Measurements from ENCODE around the gene AMFR.
A peak's percentile ranks its signal among the peaks of the same experiment; 100 is the strongest.

Gene AMFR

GRCh38 chr16:56362706-56363105 is 62.6 kb downstream of the AMFR start:
- DNase-seq (ENCODE audit: low read depth): no peak

GRCh38 chr16:56362057-56362655 is 63.2 kb downstream of the AMFR start:
- DNase-seq (ENCODE audit: low read depth): no peak
- no peak for TF ChIP-seq CTCF (IDR thresholded peaks at IDR 0.05; ENCODE audit: control insufficient read depth, insufficient read depth, low read depth, low read length, missing control alignments)
- H3K4me3 ChIP-seq (ENCODE audit: control insufficient read depth, low read depth, low read length): no peak overlapping the region

More at GRCh38 chr16:56362706-56363105, 62.6 kb downstream of the AMFR start:
- no peak for TF ChIP-seq CTCF (IDR thresholded peaks at IDR 0.05; ENCODE audit: control insufficient read depth, insufficient read depth, low read depth, low read length, missing control alignments)
- H3K4me3 ChIP-seq (ENCODE audit: control insufficient read depth, low read depth, low read length): no peak overlapping the region

GRCh38 chr16:56360117-56361008 is 65.0 kb downstream of the AMFR start:
- DNase-seq (ENCODE audit: low read depth): no peak
- TF ChIP-seq CTCF (IDR thresholded peaks at IDR 0.05; ENCODE audit: control insufficient read depth, insufficient read depth, low read depth, low read length, missing control alignments): no peak
- H3K4me3 ChIP-seq (ENCODE audit: control insufficient read depth, low read depth, low read length): no peak overlapping the region

- DNase-seq (ENCODE audit: low read depth): no peak
- no peak for TF ChIP-seq CTCF (IDR thresholded peaks at IDR 0.05; ENCODE audit: control insufficient read depth, insufficient read depth, low read depth, low read length, missing control alignments)
- H3K4me3 ChIP-seq (ENCODE audit: control insufficient read depth, low read depth, low read length): no peak overlapping the region
Observed at GRCh38 chr16:56357765-56358322, 67.5 kb downstream of the AMFR start.

GRCh38 chr16:56357241-56357764 is 68.0 kb downstream of the AMFR start:
- H3K4me3 ChIP-seq (ENCODE audit: control insufficient read depth, low read depth, low read length): peak overlapping the region; percentile 53
- DNase-seq (ENCODE audit: low read depth): no peak
- no peak for TF ChIP-seq CTCF (IDR thresholded peaks at IDR 0.05; ENCODE audit: control insufficient read depth, insufficient read depth, low read depth, low read length, missing control alignments)

Measured in AG09309 (cell line).